ENCODE results near the gene SLC10A3. TPM values are rescaled to one million over a fixed set of nuclear protein-coding genes. Genes with fewer than 3 reads are reported as not detected.

Gene SLC10A3
- polyA plus RNA-seq, 1 of the 3 experiments (the other 2 are of a cell fraction), result 29.7 TPM

GRCh38 chrX:154470434-154470833 lies 20.0 kb downstream of the SLC10A3 start:
- Histone ChIP-seq H3K9me2 (no peaks in the 10 kb centered on the region), H4K20me1 (ENCODE audit: insufficient read depth) (0 out of 2 replicates have a peak, but pooled peaks cover 8% of the 10 kb centered on the region), H3K27me3 (ENCODE audit: insufficient read depth) (peaks cover 13% of the 10 kb centered on the region), H3K4me1 (ENCODE audit: control insufficient read depth in 1 of 2, insufficient read depth in 2 of 2, low read depth in 1 of 2, low read length in 1 of 2) (no peaks in the 10 kb centered on the region), H3K79me2 (ENCODE audit: insufficient read depth) (no peaks in the 10 kb centered on the region), H3K4me2 (no peak overlapping the region), H3K9me3 (no peaks in the 10 kb centered on the region), H3F3A (replicated peaks; ENCODE audit: insufficient read depth) (no peaks in the 10 kb centered on the region), H3K36me3 (replicated peaks in 1 of 2; ENCODE audit: control insufficient read depth in 1 of 2, insufficient read depth in 2 of 2, low read length in 1 of 2) (peaks cover 0 to 20% of the 10 kb centered on the region in 2 experiments), H3K4me3 (ENCODE audit: low read depth in 2 of 2, low read length in 1 of 2) (no peak overlapping the region), H2AFZ (ENCODE audit: low read depth) (no peak overlapping the region), H3K9ac (no peak overlapping the region), H3K27ac (ENCODE audit: low read depth in 2 of 2, low read length in 1 of 2) (no peak overlapping the region)
- no peak for DNase-seq
- ChIA-PET POLR2A (no interaction called here), CTCF (no interaction called here)
- TF ChIP-seq IRF3 (IDR thresholded peaks at IDR 0.05; ENCODE audit: low read depth, low read length) (no peak), FOXJ3 (CRISPR knock-in tag; IDR thresholded peaks at IDR 0.05) (no peak), SMC3 (IDR thresholded peaks at IDR 0.05; ENCODE audit: low read depth, low read length) (no peak), FOSL2 (IDR thresholded peaks at IDR 0.05; ENCODE audit: borderline replicate concordance, low read depth) (no peak), EZH2phosphoT487 (IDR thresholded peaks at IDR 0.05; ENCODE audit: borderline replicate concordance, low read depth) (no peak), FOXM1 (IDR thresholded peaks at IDR 0.05; ENCODE audit: low read depth) (no peak), EP300 (IDR thresholded peaks at IDR 0.05; ENCODE audit: borderline replicate concordance in 1 of 2, low read depth in 1 of 2, low read length in 1 of 2) (no peak), JUND (IDR thresholded peaks at IDR 0.05) (no peak), ZBTB33 (IDR thresholded peaks at IDR 0.05; ENCODE audit: borderline replicate concordance, low read depth) (no peak), RAD21 (IDR thresholded peaks at IDR 0.05; ENCODE audit: low read length) (no peak), TEAD4 (IDR thresholded peaks at IDR 0.05; ENCODE audit: borderline replicate concordance, insufficient read depth) (no peak), MEF2A (IDR thresholded peaks at IDR 0.05; ENCODE audit: borderline replicate concordance, low read depth) (no peak), GABPA (IDR thresholded peaks at IDR 0.05; ENCODE audit: low read depth) (no peak), NFIC (IDR thresholded peaks at IDR 0.05; ENCODE audit: borderline replicate concordance) (no peak), RXRA (IDR thresholded peaks at IDR 0.05; ENCODE audit: borderline replicate concordance, low read depth) (no peak), MXI1 (IDR thresholded peaks at IDR 0.05; ENCODE audit: low read depth, low read length) (no peak), USF2 (IDR thresholded peaks at IDR 0.05; ENCODE audit: borderline replicate concordance, low read depth, low read length) (no peak), SIN3A (IDR thresholded peaks at IDR 0.05; ENCODE audit: borderline replicate concordance, low read depth, low read length) (no peak)
- 49% methylated on average over 14 of the region's 14 CpGs for WGBS (ENCODE audit: low lambda C conversion rate)
